PC-3 (cell line): ENCODE data around the gene PSMC3IP. TPM values are rescaled to one million over a fixed set of nuclear protein-coding genes. Genes with fewer than 3 reads are reported as not detected.

ENCODE experiments used
- ATAC-seq: fragments of 200-7000 bp; cut with Tn5 transposase; 2 replicates; pipeline ENCODE4 v1.9.1; 2020; ENCODE audit warnings: mild to moderate bottlenecking, moderate library complexity
- BruUV-seq: library from RNA; stranded (reverse); fragments of 400-500 nt; replicated peaks from 2 replicates; lab custom pipeline; 2021; lab: Mats Ljungman, UMichigan
- CTCF ChIA-PET: fragments of 300-600 bp; sonication (Branson Sonifier 250); formaldehyde crosslinking; loops from one replicate; lab custom pipeline; 2022; ENCODE audit warnings: antibody characterized with exemption; lab: Charles Lee
- POLR2A ChIA-PET: fragments of 300-600 bp; sonication (Branson Sonifier 250); formaldehyde crosslinking; loops from one replicate; lab custom pipeline; 2022; ENCODE audit warnings: antibody characterized with exemption; ENCODE audit not compliant: unreplicated experiment; lab: Charles Lee
- DNase-seq: peaks from one replicate; pipeline ENCODE4 v3.0.0-alpha.2; 2015
- H2AFZ ChIP-seq: fragments of 300-600 bp; sonication (generic); 2 replicates; pipeline ENCODE4 v1.6.0; 2016; ENCODE audit warnings: antibody characterized with exemption, low read length
- H3F3A ChIP-seq: fragments of 300-600 bp; sonication (generic); one replicate; pipeline ENCODE4 v1.6.0; 2017; ENCODE audit warnings: antibody characterized with exemption, low read length, control low read depth, mild to moderate bottlenecking; ENCODE audit not compliant: unreplicated experiment
- H3K27ac ChIP-seq: fragments of 300-600 bp; sonication (generic); 2 replicates; pipeline ENCODE4 v1.5.1; 2016; ENCODE audit warnings: mild to moderate bottlenecking, low read length
- H3K27me3 ChIP-seq: fragments of 300-600 bp; sonication (generic); 2 replicates; pipeline ENCODE4 v1.6.1; 2016; ENCODE audit warnings: low read length, mixed read lengths
- H3K36me3 ChIP-seq: fragments of 300-600 bp; sonication (generic); 2 replicates; pipeline ENCODE4 v1.6.1; 2016; ENCODE audit warnings: low read depth, mixed run types, low read length, mixed read lengths
- H3K4me1 ChIP-seq: fragments of 300-600 bp; sonication (generic); 2 replicates; pipeline ENCODE4 v1.5.1; 2016; ENCODE audit warnings: low read length; ENCODE audit not compliant: insufficient read depth
- H3K4me2 ChIP-seq: fragments of 300-600 bp; sonication (generic); 2 replicates; pipeline ENCODE4 v1.6.0; 2016; ENCODE audit warnings: low read length
- H3K4me3 ChIP-seq: fragments of 300-600 bp; sonication (generic); 2 replicates; pipeline ENCODE4 v1.5.1; 2016; ENCODE audit warnings: mild to moderate bottlenecking, low read length, mixed read lengths
- H3K79me2 ChIP-seq: fragments of 300-600 bp; sonication (generic); 2 replicates; pipeline ENCODE4 v1.6.1; 2017; ENCODE audit warnings: low read length, mixed read lengths
- H3K9ac ChIP-seq: fragments of 300-600 bp; sonication (generic); 2 replicates; pipeline ENCODE4 v1.6.0; 2016; ENCODE audit warnings: mild to moderate bottlenecking, low read length
- H3K9me2 ChIP-seq: fragments of 300-600 bp; sonication (generic); replicated peaks from 2 replicates; pipeline ENCODE4 v1.6.1; 2016; ENCODE audit warnings: mixed run types, low read length, mixed read lengths
- H3K9me3 ChIP-seq: fragments of 300-600 bp; sonication (generic); 2 replicates; pipeline ENCODE4 v1.6.1; 2016; ENCODE audit warnings: low read length, mixed read lengths
- H4K20me1 ChIP-seq: fragments of 300-600 bp; sonication (generic); 2 replicates; pipeline ENCODE4 v1.6.1; 2016; ENCODE audit warnings: low read length, mixed read lengths
- EZH2 ChIP-seq: fragments of 300-600 bp; sonication (generic); IDR thresholded peaks from one replicate; pipeline ENCODE4 v1.6.1; 2017; ENCODE audit warnings: antibody characterized with exemption, mild to moderate bottlenecking, low read length; ENCODE audit not compliant: unreplicated experiment
- EZH2phosphoT487 ChIP-seq: fragments of 300-600 bp; sonication (generic); IDR thresholded peaks from 2 replicates; pipeline ENCODE4 v1.6.1; 2018; ENCODE audit warnings: mild to moderate bottlenecking, antibody characterized with exemption, low read length, borderline replicate concordance
- intact Hi-C: fragments of 100-400 bp; cut with micrococcal nuclease; formaldehyde crosslinking; loops from 2 replicates; pipeline ENCODE4 v1.9.0; 2023
- total RNA-seq: library from RNA; depleted of rRNA; stranded (reverse); fragments of >200 nt; gene quantifications from 2 replicates; pipeline ENCODE4 v1.2.3, GENCODE V29; 2014
- TF ChIP-seq, protein P1 (sequence below): fragments of 300-600 bp; sonication (generic); conservative IDR thresholded peaks from 2 replicates; pipeline ENCODE4 v1.5.1; 2017; ENCODE audit warnings: antibody characterized with exemption, low read depth, mild to moderate bottlenecking, low read length

The PSMC3IP gene
- total RNA-seq, 1 experiment from 2014 or later, result 20.3 TPM

DNA sequence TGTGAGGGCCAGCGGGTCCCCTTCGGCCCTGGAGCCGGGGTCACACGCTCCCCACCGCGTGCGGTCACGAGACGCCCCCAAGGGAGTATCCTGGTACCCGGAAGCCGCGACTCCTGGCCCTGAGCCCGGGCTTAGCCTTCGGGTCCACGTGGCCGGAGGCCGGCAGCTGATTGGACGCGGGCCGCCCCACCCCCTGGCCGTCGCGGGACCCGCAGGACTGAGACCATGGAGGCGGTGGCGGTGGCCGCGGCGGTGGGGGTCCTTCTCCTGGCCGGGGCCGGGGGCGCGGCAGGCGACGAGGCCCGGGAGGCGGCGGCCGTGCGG lies 41.5 kb downstream of the PSMC3IP start, which contains the start of gene NAGLU:
TSS of gene NAGLU (plus strand) at position 194 of the 324 bp plus-strand sequence. CDS start at position 226, 32 bp downstream.
- Histone ChIP-seq H3K36me3 (no peaks in the 10 kb centered on the region), H3K4me2 (peak within 1 kb of the TSS; percentile 85), H2AFZ (peak within 1 kb of the TSS; percentile 87), H3K27ac (peak within 1 kb of the TSS; percentile 23; the same call in 1 of the 2 replicates), H3K79me2 (no peaks in the 10 kb centered on the region), H3K9ac (peak within 1 kb of the TSS; percentile 58), H3F3A (no peaks in the 10 kb centered on the region), H3K4me1 (peaks cover 14% of the 10 kb centered on the region), H3K9me3 (no peaks in the 10 kb centered on the region), H3K4me3 (peak within 1 kb of the TSS; percentile 68), H3K27me3 (no peaks in the 10 kb centered on the region), H4K20me1 (no peaks in the 10 kb centered on the region), H3K9me2 (no peaks in the 10 kb centered on the region)
- no TSS peak for BruUV-seq
- peak; percentile 73 for DNase-seq
- ATAC-seq, result peak; percentile 78
- POLR2A ChIA-PET, result interaction anchor here (0.6 kb wide), 1 partner anchor 19 kb away, joined by 4 read pairs; no protein-coding TSS in a partner anchor
- CTCF ChIA-PET, result interaction anchor here (1.0 kb wide), 1 partner anchor 73 kb away, joined by 3 read pairs; no protein-coding TSS in a partner anchor
- intact Hi-C loops, result no loop called here
- TF ChIP-seq, protein P1, sequence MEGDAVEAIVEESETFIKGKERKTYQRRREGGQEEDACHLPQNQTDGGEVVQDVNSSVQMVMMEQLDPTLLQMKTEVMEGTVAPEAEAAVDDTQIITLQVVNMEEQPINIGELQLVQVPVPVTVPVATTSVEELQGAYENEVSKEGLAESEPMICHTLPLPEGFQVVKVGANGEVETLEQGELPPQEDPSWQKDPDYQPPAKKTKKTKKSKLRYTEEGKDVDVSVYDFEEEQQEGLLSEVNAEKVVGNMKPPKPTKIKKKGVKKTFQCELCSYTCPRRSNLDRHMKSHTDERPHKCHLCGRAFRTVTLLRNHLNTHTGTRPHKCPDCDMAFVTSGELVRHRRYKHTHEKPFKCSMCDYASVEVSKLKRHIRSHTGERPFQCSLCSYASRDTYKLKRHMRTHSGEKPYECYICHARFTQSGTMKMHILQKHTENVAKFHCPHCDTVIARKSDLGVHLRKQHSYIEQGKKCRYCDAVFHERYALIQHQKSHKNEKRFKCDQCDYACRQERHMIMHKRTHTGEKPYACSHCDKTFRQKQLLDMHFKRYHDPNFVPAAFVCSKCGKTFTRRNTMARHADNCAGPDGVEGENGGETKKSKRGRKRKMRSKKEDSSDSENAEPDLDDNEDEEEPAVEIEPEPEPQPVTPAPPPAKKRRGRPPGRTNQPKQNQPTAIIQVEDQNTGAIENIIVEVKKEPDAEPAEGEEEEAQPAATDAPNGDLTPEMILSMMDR, result no peak
- TF ChIP-seq EZH2phosphoT487 (no peak), EZH2 (no peak)

DNA sequence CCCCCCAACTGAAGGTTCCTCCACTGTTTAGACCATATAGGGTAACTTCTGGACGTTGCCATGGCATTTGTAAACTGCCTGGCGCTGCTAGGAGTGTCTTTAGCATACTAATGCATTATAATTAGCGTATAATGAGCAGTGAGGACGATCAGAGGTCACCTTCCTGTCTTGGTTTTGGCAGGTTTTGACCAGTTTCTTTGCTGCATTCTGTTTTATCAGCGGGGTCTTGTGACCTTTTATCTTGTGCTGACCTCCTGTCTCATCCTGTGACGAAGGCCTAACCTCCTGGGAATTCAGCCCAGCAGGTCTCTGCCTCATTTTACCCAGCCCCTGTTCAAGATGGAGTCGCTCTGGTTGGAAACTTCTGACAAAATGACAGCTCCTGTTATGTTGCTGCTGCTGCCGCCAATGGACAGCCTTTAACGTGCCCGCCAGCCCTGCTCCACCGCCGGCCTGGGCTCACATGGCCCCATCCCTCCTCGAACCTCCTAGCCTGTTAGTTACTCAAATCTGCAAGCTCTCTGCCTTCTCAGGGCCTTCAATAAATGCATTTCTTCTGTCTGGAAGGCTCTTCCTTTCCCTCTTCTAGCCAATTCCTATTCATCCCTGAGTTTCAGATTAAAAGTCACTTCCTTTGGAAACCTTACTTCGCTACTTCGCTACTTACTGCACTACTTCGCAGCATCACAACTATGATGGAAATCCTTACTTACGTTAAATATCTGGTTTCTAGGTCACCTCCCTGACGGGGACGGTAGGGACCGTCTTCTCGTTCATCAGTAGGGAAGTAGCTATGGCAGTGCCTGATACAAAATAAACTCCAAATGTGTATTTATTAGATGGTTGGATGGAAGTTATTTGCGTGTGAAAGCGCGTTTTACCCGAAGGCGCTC lies 42.1 kb downstream of the PSMC3IP start:
- no peaks in the 10 kb centered on the region for H3K27me3 ChIP-seq
- peak overlapping the region; percentile 23; the same call in 1 of the 2 replicates for H3K27ac ChIP-seq
- H3K4me2 ChIP-seq, result peak overlapping the region; percentile 85
- H3K9me3 ChIP-seq, result no peaks in the 10 kb centered on the region
- peak overlapping the region; percentile 65 for H3K4me3 ChIP-seq
- CTCF ChIA-PET, result no interaction called here
- no peaks in the 10 kb centered on the region for H4K20me1 ChIP-seq
- H3K79me2 ChIP-seq, result no peaks in the 10 kb centered on the region
- no peaks in the 10 kb centered on the region for H3K9me2 ChIP-seq
- H3K4me1 ChIP-seq, result peaks cover 15% of the 10 kb centered on the region
- DNase-seq (no peak), ATAC-seq (no peak)
- no peaks in the 10 kb centered on the region for H3F3A ChIP-seq
- peak overlapping the region; percentile 87 for H2AFZ ChIP-seq
- intact Hi-C loops, result no loop called here
- POLR2A ChIA-PET, result interaction anchor here (0.7 kb wide), 1 partner anchor 16 kb away, joined by 3 read pairs; no protein-coding TSS in a partner anchor
- TF ChIP-seq EZH2 (no peak), EZH2phosphoT487 (no peak)
- TF ChIP-seq, protein P1, result no peak
- peak overlapping the region; percentile 58 for H3K9ac ChIP-seq
- BruUV-seq, result TSS peak; percentile 96
- no peaks in the 10 kb centered on the region for H3K36me3 ChIP-seq
